GM19193 (cell line): ENCODE results near the gene MED29.

ENCODE experiments used
- POLR2A ChIP-seq: IDR thresholded peaks from 4 replicates; pipeline ENCODE4 v1.6.1; 2011; ENCODE audit not compliant: insufficient read depth, insufficient read length; ENCODE audit errors: extremely low read depth

MED29 gene

GRCh38 chr19:39410017-39410830 is 19.0 kb downstream of the MED29 start:
- no peak for TF ChIP-seq POLR2A

- TF ChIP-seq POLR2A = no peak
Measured at GRCh38 chr19:39410831-39411080, 19.6 kb downstream of the MED29 start.

GRCh38 chr19:39411081-39411831 is 20.1 kb downstream of the MED29 start:
- TF ChIP-seq POLR2A = peak; percentile 58

GRCh38 chr19:39411832-39412099 is 20.6 kb downstream of the MED29 start:
- no peak for TF ChIP-seq POLR2A

GRCh38 chr19:39412100-39412866 is 21.1 kb downstream of the MED29 start, which contains the start of gene PLEKHG2:
Gene PLEKHG2 (plus strand): TSS chr19:39412669. CDS start chr19:39414087, 1,418 bp downstream.
- TF ChIP-seq POLR2A = peak; percentile 97

GRCh38 chr19:39412867-39413271 is 21.7 kb downstream of the MED29 start:
- no peak for TF ChIP-seq POLR2A

GRCh38 chr19:39413272-39413910 is 22.2 kb downstream of the MED29 start:
- no peak for TF ChIP-seq POLR2A

GRCh38 chr19:39413911-39414608 is 22.9 kb downstream of the MED29 start:
- TF ChIP-seq POLR2A = no peak

- no peak for TF ChIP-seq POLR2A
Measured at GRCh38 chr19:39415111-39416046, 24.2 kb downstream of the MED29 start.

GRCh38 chr19:39416152-39417120 is 25.3 kb downstream of the MED29 start:
- TF ChIP-seq POLR2A = no peak

- TF ChIP-seq POLR2A = no peak
Measured at GRCh38 chr19:39417463-39418181, 26.4 kb downstream of the MED29 start.

GRCh38 chr19:39419003-39419402 is 27.8 kb downstream of the MED29 start:
- no peak for TF ChIP-seq POLR2A
